Uterus (tissue), 2 donors: ENCODE data around the gene TERT.

ENCODE experiments used
- POLR2A ChIP-seq, 2 donors: fragments of 450-650 bp; IDR thresholded peaks; one replicate each; pipeline ENCODE4 v1.6.1; 2016; ENCODE audit warnings: antibody characterized with exemption in 2 of 2, mild to moderate bottlenecking in 1 of 2, moderate library complexity in 1 of 2
- TF ChIP-seq, protein P1 (sequence below), 4 experiments: fragments of 200-600 bp in 2 of 4; fragments of 450-650 bp in 2 of 4; sonication (generic) in 2 of 4; IDR thresholded peaks; one replicate each; pipeline ENCODE4 v1.5.1; 2016 to 2019; ENCODE audit warnings: antibody characterized with exemption in 4 of 4, mild to moderate bottlenecking in 2 of 4, moderate library complexity in 1 of 4

DNA sequence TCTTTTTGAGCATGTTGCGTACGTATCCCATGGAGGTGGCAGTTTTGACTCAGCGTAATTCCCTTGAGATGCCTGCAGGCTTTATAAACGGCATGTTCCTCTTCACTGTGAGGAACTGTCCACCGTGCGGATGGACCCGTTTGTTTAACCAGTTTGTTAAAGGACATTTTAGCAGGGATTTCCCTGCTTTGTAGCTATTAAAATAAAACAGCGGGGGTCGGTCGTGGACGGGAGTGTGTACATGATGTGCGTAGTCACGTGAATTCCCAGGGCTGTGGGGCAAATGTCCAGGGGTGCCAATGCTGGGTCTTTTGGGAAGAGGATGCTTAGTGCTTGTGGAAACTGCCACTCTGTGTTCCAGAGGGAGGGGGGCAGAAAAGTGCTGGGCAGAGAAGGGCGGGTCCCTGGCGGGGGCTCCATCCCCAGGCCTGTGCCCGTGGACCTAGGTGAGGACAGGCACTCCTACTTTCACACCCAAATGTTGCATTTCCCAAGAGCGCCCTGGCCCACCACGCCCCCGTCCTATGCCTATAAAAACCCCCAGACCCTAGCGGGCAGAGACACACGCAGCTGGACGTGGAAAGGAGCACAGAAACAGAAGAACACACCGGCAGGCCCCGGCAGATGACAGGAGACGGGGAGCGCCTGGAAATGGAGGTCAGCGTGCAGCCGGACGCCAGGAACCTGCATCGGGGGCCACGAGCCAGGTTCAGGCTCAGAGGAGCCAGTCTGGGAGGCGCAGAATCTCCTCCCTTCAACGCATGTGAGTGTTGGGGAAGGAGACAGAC is 4.0 kb upstream of the TERT start:
- TF ChIP-seq, protein P1, sequence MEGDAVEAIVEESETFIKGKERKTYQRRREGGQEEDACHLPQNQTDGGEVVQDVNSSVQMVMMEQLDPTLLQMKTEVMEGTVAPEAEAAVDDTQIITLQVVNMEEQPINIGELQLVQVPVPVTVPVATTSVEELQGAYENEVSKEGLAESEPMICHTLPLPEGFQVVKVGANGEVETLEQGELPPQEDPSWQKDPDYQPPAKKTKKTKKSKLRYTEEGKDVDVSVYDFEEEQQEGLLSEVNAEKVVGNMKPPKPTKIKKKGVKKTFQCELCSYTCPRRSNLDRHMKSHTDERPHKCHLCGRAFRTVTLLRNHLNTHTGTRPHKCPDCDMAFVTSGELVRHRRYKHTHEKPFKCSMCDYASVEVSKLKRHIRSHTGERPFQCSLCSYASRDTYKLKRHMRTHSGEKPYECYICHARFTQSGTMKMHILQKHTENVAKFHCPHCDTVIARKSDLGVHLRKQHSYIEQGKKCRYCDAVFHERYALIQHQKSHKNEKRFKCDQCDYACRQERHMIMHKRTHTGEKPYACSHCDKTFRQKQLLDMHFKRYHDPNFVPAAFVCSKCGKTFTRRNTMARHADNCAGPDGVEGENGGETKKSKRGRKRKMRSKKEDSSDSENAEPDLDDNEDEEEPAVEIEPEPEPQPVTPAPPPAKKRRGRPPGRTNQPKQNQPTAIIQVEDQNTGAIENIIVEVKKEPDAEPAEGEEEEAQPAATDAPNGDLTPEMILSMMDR (IDR thresholded peaks at IDR 0.05) = no peak
- TF ChIP-seq POLR2A (IDR thresholded peaks at IDR 0.05) = no peak
